IMR-90 (cell line): ENCODE results near the gene ROBO1. TPM values are rescaled to one million over a fixed set of nuclear protein-coding genes. Genes with fewer than 3 reads are reported as not detected.

ENCODE experiments used
- ATAC-seq: fragments of 200-7000 bp; cut with Tn5 transposase; 2 replicates; pipeline ENCODE4 v1.9.1; 2020; ENCODE audit warnings: low read depth, mild to moderate bottlenecking, moderate library complexity
- BruUV-seq: library from RNA; stranded (reverse); fragments of 400-500 nt; replicated peaks from 2 replicates; lab custom pipeline; 2021; lab: Mats Ljungman, UMichigan
- CTCF ChIA-PET: fragments of 300-600 bp; formaldehyde crosslinking; extraction: SDS; loops from one replicate; lab custom pipeline; 2021; ENCODE audit warnings: antibody characterized with exemption; lab: Yijun Ruan, JAX
- POLR2A ChIA-PET: fragments of 300-600 bp; sonication (Branson Sonifier 250); formaldehyde crosslinking; loops from one replicate; lab custom pipeline; 2022; ENCODE audit warnings: antibody characterized with exemption; ENCODE audit not compliant: unreplicated experiment; lab: Charles Lee
- DNase-seq: peaks from one replicate; pipeline ENCODE4 v3.0.0; 2013
- H2AFZ ChIP-seq: replicated peaks from 2 replicates; pipeline ENCODE3; 2013; ENCODE audit warnings: low read length, mild to moderate bottlenecking; ENCODE audit not compliant: poor library complexity
- H2AK5ac ChIP-seq: 2 replicates; pipeline ENCODE4 v1.6.1; 2013; ENCODE audit warnings: low read depth, low read length, inconsistent platforms
- H2AK9ac ChIP-seq: replicated peaks from 2 replicates; pipeline ENCODE3; 2013; ENCODE audit warnings: mild to moderate bottlenecking, low read depth, low read length, moderate library complexity; ENCODE audit not compliant: poor library complexity
- H2BK120ac ChIP-seq: 2 replicates; pipeline ENCODE4 v1.6.1; 2013; ENCODE audit warnings: low read depth, low read length, inconsistent platforms
- H2BK15ac ChIP-seq: 3 replicates; pipeline ENCODE4 v1.6.1; 2013; ENCODE audit warnings: low read depth, low read length, inconsistent platforms
- H2BK20ac ChIP-seq: 2 replicates; pipeline ENCODE4 v1.6.1; 2013; ENCODE audit warnings: low read depth, mild to moderate bottlenecking, inconsistent platforms, low read length, moderate library complexity
- H2BK5ac ChIP-seq: 2 replicates; pipeline ENCODE4 v1.6.1; 2013; ENCODE audit warnings: mild to moderate bottlenecking, low read depth, low read length, inconsistent platforms; ENCODE audit not compliant: poor library complexity, severe bottlenecking
- H3K14ac ChIP-seq: replicated peaks from 2 replicates; pipeline ENCODE4 v1.6.1; 2013; ENCODE audit warnings: low read depth, low read length, inconsistent platforms
- H3K18ac ChIP-seq: 2 replicates; pipeline ENCODE4 v1.6.1; 2013; ENCODE audit warnings: low read depth, low read length, control low read depth
- H3K23ac ChIP-seq: 2 replicates; pipeline ENCODE4 v1.6.1; 2013; ENCODE audit warnings: low read depth, low read length, inconsistent platforms
- H3K27ac ChIP-seq: 2 replicates; pipeline ENCODE4 v1.5.1; 2013; ENCODE audit warnings: mild to moderate bottlenecking, control low read depth, low read length; ENCODE audit not compliant: insufficient read depth
- H3K27me3 ChIP-seq: 2 replicates; pipeline ENCODE4 v1.6.1; 2013; ENCODE audit warnings: low read length; ENCODE audit not compliant: control insufficient read depth, insufficient read depth
- H3K36me3 ChIP-seq: 2 replicates; pipeline ENCODE4 v1.6.1; 2013; ENCODE audit warnings: low read length, mixed read lengths; ENCODE audit not compliant: control insufficient read depth, insufficient read depth
- H3K4ac ChIP-seq: 2 replicates; pipeline ENCODE4 v1.6.1; 2013; ENCODE audit warnings: low read depth, low read length, inconsistent platforms
- H3K4me1 ChIP-seq: 2 replicates; pipeline ENCODE4 v1.6.1; 2013; ENCODE audit warnings: low read length, mixed read lengths; ENCODE audit not compliant: control insufficient read depth, insufficient read depth
- H3K4me2 ChIP-seq: 2 replicates; pipeline ENCODE4 v1.6.1; 2013; ENCODE audit warnings: low read depth, mild to moderate bottlenecking, control low read depth, low read length, moderate library complexity
- H3K4me3 ChIP-seq: 2 replicates; pipeline ENCODE4 v1.5.1; 2013; ENCODE audit warnings: low read depth, mild to moderate bottlenecking, control low read depth, low read length, moderate library complexity; ENCODE audit not compliant: insufficient read depth
- H3K56ac ChIP-seq: 2 replicates; pipeline ENCODE4 v1.6.1; 2013; ENCODE audit warnings: low read length, inconsistent platforms; ENCODE audit not compliant: insufficient read depth; ENCODE audit errors: extremely low read depth
- H3K79me1 ChIP-seq, 2 experiments: 2 replicates each; pipeline ENCODE4 v1.6.1; 2013; ENCODE audit warnings: low read length in 2 of 2, inconsistent platforms in 1 of 2, low read depth in 1 of 2
- H3K9ac ChIP-seq: 2 replicates; pipeline ENCODE4 v1.6.1; 2013; ENCODE audit warnings: low read depth, low read length, control low read depth
- H3K9me1 ChIP-seq: 2 replicates; pipeline ENCODE4 v1.6.1; 2013; ENCODE audit warnings: low read length, inconsistent platforms; ENCODE audit not compliant: insufficient read depth
- H3K9me3 ChIP-seq: 2 replicates; pipeline ENCODE4 v1.6.1; 2013; ENCODE audit warnings: low read length; ENCODE audit not compliant: control insufficient read depth, insufficient read depth
- H4K20me1 ChIP-seq: 2 replicates; pipeline ENCODE4 v1.6.1; 2013; ENCODE audit warnings: low read length, inconsistent platforms; ENCODE audit not compliant: insufficient read depth
- H4K5ac ChIP-seq: 2 replicates; pipeline ENCODE4 v1.6.1; 2013; ENCODE audit warnings: mild to moderate bottlenecking, low read depth, low read length, control low read depth
- H4K8ac ChIP-seq, 2 experiments: 2 replicates each; pipeline ENCODE4 v1.6.1; 2013; ENCODE audit warnings: low read depth in 2 of 2, low read length in 2 of 2, control low read depth in 1 of 2, inconsistent platforms in 1 of 2
- H4K91ac ChIP-seq: 2 replicates; pipeline ENCODE4 v1.6.1; 2013; ENCODE audit warnings: low read depth, low read length, inconsistent platforms; ENCODE audit not compliant: insufficient read depth
- BHLHE40 ChIP-seq: fragments of 150-350 bp; IDR thresholded peaks from 2 replicates; pipeline ENCODE4 v1.6.1; 2016; ENCODE audit warnings: mild to moderate bottlenecking, low read depth, low read length
- MAZ ChIP-seq: IDR thresholded peaks from 2 replicates; pipeline ENCODE4 v1.6.1; 2012; ENCODE audit warnings: low read depth, mild to moderate bottlenecking, low read length, improper control_type of control experiment, moderate library complexity, borderline replicate concordance
- NFE2L2 ChIP-seq: fragments of 150-350 bp; IDR thresholded peaks from 2 replicates; pipeline ENCODE4 v1.6.1; 2016; ENCODE audit warnings: low read depth, mild to moderate bottlenecking, low read length
- RAD21 ChIP-seq: IDR thresholded peaks from 2 replicates; pipeline ENCODE4 v1.6.1; 2012; ENCODE audit warnings: low read length, improper control_type of control experiment
- RCOR1 ChIP-seq: IDR thresholded peaks from 2 replicates; pipeline ENCODE4 v1.6.1; 2012; ENCODE audit warnings: mild to moderate bottlenecking, low read length, improper control_type of control experiment; ENCODE audit not compliant: insufficient replicate concordance
- WGBS, 2 experiments: methylation state at CpG; one replicate each; pipeline versions ENCODE4 v1.1.5 to v1.1.7; 2013; ENCODE audit warnings: missing lambda C conversion rate in 2 of 2; ENCODE audit not compliant: insufficient read length in 1 of 2; ENCODE audit errors: extremely low coverage in 2 of 2; 5-methylcytosine and 5-hydroxymethylcytosine counted together
- dilution Hi-C: fragments of 300-500 bp; cut with HindIII; formaldehyde crosslinking; loops from one replicate; pipeline ENCODE4 v1.14.3; 2018; ENCODE audit warnings: low sequenced_read_pairs; ENCODE audit not compliant: unreplicated experiment
- in situ Hi-C: fragments of 300-500 bp; cut with MboI; formaldehyde crosslinking; loops from 3 replicates; pipeline ENCODE4 v1.14.3; 2019; ENCODE audit warnings: low sequenced_read_pairs, inconsistent platforms, mixed read lengths
- intact Hi-C: fragments of 100-400 bp; cut with micrococcal nuclease; formaldehyde crosslinking; loops from 2 replicates; pipeline ENCODE4 v1.10.0; 2022
- polyA plus RNA-seq, 3 experiments: library from polyadenylated mRNA; depleted of rRNA; stranded (reverse); fragments of >200 nt; gene quantifications; 2 replicates each; pipeline ENCODE4 v1.2.3, GENCODE V29; 2012; ENCODE audit warnings: low replicate concordance in 1 of 3
- total RNA-seq: library from RNA; depleted of rRNA; stranded (reverse); fragments of >200 nt; gene quantifications from 2 replicates; pipeline ENCODE4 v1.2.3, GENCODE V29; 2012

Gene ROBO1
- total and polyA plus RNA-seq, 2 of the 4 experiments (the other 2 are of a cell fraction) = 24.1 to 53.9 TPM

DNA sequence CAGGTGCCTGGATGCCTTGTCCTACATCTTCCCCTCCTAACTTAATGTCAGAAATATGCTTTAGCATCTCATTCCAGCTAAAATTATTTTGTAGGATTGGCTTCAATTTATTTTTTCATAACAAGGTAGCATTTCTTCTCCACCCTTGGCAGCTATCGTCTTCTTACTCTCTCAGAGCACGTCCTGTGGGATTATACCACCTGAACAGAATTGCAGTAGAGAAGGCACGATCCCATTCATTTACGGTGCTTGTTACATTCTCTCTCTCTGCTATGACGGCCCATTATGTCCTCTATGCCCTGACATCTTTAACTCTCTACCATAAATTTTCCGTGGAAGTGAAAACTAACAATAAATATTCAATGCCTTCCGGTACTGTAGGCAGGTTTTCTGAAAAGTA, 103.3 kb downstream of the ROBO1 start:
- peaks cover 3% of the 10 kb centered on the region; the same call in 1 of the 2 replicates for H3K9me3 ChIP-seq
- H2BK15ac ChIP-seq = no peak overlapping the region
- no CpG with 5 or more reads among the region's 7 CpGs for WGBS, 2 experiments
- no peak overlapping the region for H3K23ac ChIP-seq
- intact Hi-C loops (no loop called here), in situ Hi-C loops (no loop called here), dilution Hi-C loops (no loop called here)
- H3K18ac ChIP-seq = no peak overlapping the region
- no peak overlapping the region for H4K5ac ChIP-seq
- no peaks in the 10 kb centered on the region for H3K79me1 ChIP-seq
- DNase-seq (no peak), ATAC-seq (no peak)
- H3K27me3 ChIP-seq = no peaks in the 10 kb centered on the region
- no peak overlapping the region for H3K4me2 ChIP-seq
- no peak overlapping the region for H2BK120ac ChIP-seq
- H3K4me1 ChIP-seq = no peaks in the 10 kb centered on the region
- H2AFZ ChIP-seq = no peak overlapping the region
- H3K4me3 ChIP-seq = no peak overlapping the region
- H2BK20ac ChIP-seq = no peak overlapping the region
- no peaks in the 10 kb centered on the region for H3K9me1 ChIP-seq
- H2AK9ac ChIP-seq = no peak overlapping the region
- no peak overlapping the region for H3K9ac ChIP-seq
- H2AK5ac ChIP-seq = no peak overlapping the region
- no peaks in the 10 kb centered on the region for H3K36me3 ChIP-seq
- TF ChIP-seq BHLHE40 (no peak), RCOR1 (no peak), NFE2L2 (no peak), RAD21 (no peak), MAZ (no peak)
- H3K4ac ChIP-seq = no peak overlapping the region
- no peaks in the 10 kb centered on the region for H4K20me1 ChIP-seq
- H4K8ac ChIP-seq = no peak overlapping the region
- no peak overlapping the region for H2BK5ac ChIP-seq
- CTCF ChIA-PET = no interaction called here
- POLR2A ChIA-PET = no interaction called here
- H3K56ac ChIP-seq = no peak overlapping the region
- H3K14ac ChIP-seq = no peak overlapping the region
- H4K91ac ChIP-seq = no peak overlapping the region
- H3K27ac ChIP-seq = no peak overlapping the region
- BruUV-seq = no TSS peak
